OCI-LY3 (cell line): Measurements from ENCODE around the gene CTSL.

Experiments
- EZH2phosphoT487 ChIP-seq: fragments of 200-600 bp; shearing (Covaris generic); IDR thresholded peaks from 2 replicates; pipeline ENCODE4 v1.6.1; 2018; ENCODE audit warnings: antibody characterized with exemption, mixed run types, low read depth
- TF ChIP-seq, protein P1 (sequence below): fragments of 200-600, 300-600 bp; sonication (generic); IDR thresholded peaks from 2 replicates; pipeline ENCODE4 v1.5.1; 2014; ENCODE audit warnings: antibody characterized with exemption, low read length, low read depth

DNA sequence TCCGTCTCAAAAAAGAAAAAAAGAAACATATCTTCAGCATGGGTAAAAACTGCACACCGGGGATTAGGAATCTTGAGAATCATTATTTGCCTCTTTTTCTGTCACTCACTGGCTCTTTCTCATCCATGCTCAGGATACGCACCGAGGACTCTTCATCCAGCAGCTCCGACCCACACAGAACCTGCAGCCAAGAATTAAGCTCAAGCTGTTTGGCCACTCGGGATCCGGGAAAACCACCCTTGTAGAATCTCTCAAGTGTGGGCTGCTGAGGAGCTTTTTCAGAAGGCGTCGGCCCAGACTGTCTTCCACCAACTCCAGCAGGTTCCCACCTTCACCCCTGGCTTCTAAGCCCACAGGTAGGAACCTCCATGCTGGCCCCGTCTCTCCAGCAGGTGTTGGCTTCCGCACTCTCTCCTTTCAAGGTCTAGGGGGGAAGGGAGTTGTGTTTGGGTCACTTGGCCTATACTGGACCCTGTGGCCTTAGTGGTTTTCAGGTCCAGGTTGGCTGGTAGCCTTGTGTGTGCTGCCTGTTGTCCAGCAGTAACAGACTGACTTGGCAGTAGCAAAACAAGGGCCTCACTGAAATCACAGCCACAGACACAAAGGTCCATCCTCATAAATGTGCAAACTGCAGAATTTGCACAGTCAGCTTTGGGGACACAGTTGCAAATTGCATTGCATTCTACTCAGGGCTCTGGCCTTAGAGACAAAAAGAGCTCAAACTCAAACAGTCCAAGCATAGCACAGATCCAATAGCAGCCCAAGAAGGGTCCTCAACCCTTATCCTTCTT, 44.5 kb upstream of the CTSL start:
- TF ChIP-seq, protein P1, sequence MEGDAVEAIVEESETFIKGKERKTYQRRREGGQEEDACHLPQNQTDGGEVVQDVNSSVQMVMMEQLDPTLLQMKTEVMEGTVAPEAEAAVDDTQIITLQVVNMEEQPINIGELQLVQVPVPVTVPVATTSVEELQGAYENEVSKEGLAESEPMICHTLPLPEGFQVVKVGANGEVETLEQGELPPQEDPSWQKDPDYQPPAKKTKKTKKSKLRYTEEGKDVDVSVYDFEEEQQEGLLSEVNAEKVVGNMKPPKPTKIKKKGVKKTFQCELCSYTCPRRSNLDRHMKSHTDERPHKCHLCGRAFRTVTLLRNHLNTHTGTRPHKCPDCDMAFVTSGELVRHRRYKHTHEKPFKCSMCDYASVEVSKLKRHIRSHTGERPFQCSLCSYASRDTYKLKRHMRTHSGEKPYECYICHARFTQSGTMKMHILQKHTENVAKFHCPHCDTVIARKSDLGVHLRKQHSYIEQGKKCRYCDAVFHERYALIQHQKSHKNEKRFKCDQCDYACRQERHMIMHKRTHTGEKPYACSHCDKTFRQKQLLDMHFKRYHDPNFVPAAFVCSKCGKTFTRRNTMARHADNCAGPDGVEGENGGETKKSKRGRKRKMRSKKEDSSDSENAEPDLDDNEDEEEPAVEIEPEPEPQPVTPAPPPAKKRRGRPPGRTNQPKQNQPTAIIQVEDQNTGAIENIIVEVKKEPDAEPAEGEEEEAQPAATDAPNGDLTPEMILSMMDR, result no peak
- no peak for TF ChIP-seq EZH2phosphoT487
